DMS53 treated with DMSO at 0.1 percent for 48 hours (cell line): Measurements from ENCODE around the gene GGN.
"Not testable (repeated sequence)": the region's sequence is repeated elsewhere in the genome, so short reads cannot be mapped to it uniquely, and the experiment has no call there.

Source experiments
- DNase-seq: peaks from one replicate; lab custom pipeline; 2025; ENCODE audit not compliant: unreplicated experiment; lab: John Stamatoyannopoulos, UW

The GGN gene

GRCh38 chr19:38412491-38412890, 24.7 kb upstream of the GGN start:
- DNase-seq = no peak

GRCh38 chr19:38411898-38412297, 24.1 kb upstream of the GGN start:
- not testable (repeated sequence) for DNase-seq

GRCh38 chr19:38411041-38411712, 23.3 kb upstream of the GGN start:
- no peak for DNase-seq

GRCh38 chr19:38410407-38410806, 22.6 kb upstream of the GGN start:
- not testable (repeated sequence) for DNase-seq

GRCh38 chr19:38409631-38410133, 21.8 kb upstream of the GGN start:
- DNase-seq = no peak

- DNase-seq = no peak
Measured at GRCh38 chr19:38405276-38405675, 17.4 kb upstream of the GGN start.

- no peak for DNase-seq
Measured at GRCh38 chr19:38404858-38405257, 17.0 kb upstream of the GGN start.

GRCh38 chr19:38402967-38403674, 15.3 kb upstream of the GGN start, which contains the start of gene FAM98C:
Gene FAM98C, plus strand, starts transcription at chr19:38403093. Its CDS starts 61 bp downstream, at chr19:38403154.
- DNase-seq = peak; percentile 96

- DNase-seq = no peak
Measured at GRCh38 chr19:38402623-38402966, 14.8 kb upstream of the GGN start.

- DNase-seq = no peak
Measured at GRCh38 chr19:38401148-38401547, 13.3 kb upstream of the GGN start.

GRCh38 chr19:38400361-38400760, 12.5 kb upstream of the GGN start:
- no peak for DNase-seq

- DNase-seq = no peak
Measured at GRCh38 chr19:38399537-38399936, 11.7 kb upstream of the GGN start.

GRCh38 chr19:38399081-38399480, 11.2 kb upstream of the GGN start:
- no peak for DNase-seq

GRCh38 chr19:38395381-38396114, 7.7 kb upstream of the GGN start:
- DNase-seq = no peak

GRCh38 chr19:38394488-38394887, 6.7 kb upstream of the GGN start:
- DNase-seq = no peak

- DNase-seq = no peak
Measured at GRCh38 chr19:38392707-38393308, 5.0 kb upstream of the GGN start.

- DNase-seq = no peak
Measured at GRCh38 chr19:38391911-38392464, 4.2 kb upstream of the GGN start.

GRCh38 chr19:38389957-38390924, 2.4 kb upstream of the GGN start:
- DNase-seq = no peak

GRCh38 chr19:38389101-38389925, 1.5 kb upstream of the GGN start:
- peak; percentile 38 for DNase-seq
